H9 (cell line): ENCODE data around the gene KCNJ15. TPM values are rescaled to one million over a fixed set of nuclear protein-coding genes. Genes with fewer than 3 reads are reported as not detected.
A peak's percentile ranks its signal among the peaks of the same experiment; 100 is the strongest.

Experiments used
- DNase-seq: peaks from one replicate; pipeline ENCODE4 v3.0.0-alpha.2; 2017
- H2AFZ ChIP-seq: one replicate; pipeline ENCODE4 v1.6.1; 2013; ENCODE audit warnings: mild to moderate bottlenecking, low read length, control low read depth, moderate library complexity
- H2AK5ac ChIP-seq: 2 replicates; pipeline ENCODE4 v1.6.1; 2013; ENCODE audit warnings: low read length, control low read depth, mixed read lengths; ENCODE audit not compliant: insufficient read length
- H2BK120ac ChIP-seq: one replicate; pipeline ENCODE4 v1.6.1; 2013; ENCODE audit warnings: low read depth, mild to moderate bottlenecking, low read length, control low read depth, inconsistent platforms; ENCODE audit not compliant: poor library complexity, severe bottlenecking
- H2BK12ac ChIP-seq: 2 replicates; pipeline ENCODE4 v1.6.1; 2013; ENCODE audit warnings: low read length, control low read depth, mixed read lengths, low read depth; ENCODE audit not compliant: insufficient read length
- H2BK15ac ChIP-seq: 2 replicates; pipeline ENCODE4 v1.6.1; 2013; ENCODE audit warnings: low read depth, low read length, control low read depth
- H2BK20ac ChIP-seq: one replicate; pipeline ENCODE4 v1.6.1; 2013; ENCODE audit warnings: low read depth, mild to moderate bottlenecking, low read length, control low read depth, inconsistent platforms; ENCODE audit not compliant: poor library complexity, severe bottlenecking
- H2BK5ac ChIP-seq: 2 replicates; pipeline ENCODE4 v1.6.1; 2013; ENCODE audit warnings: low read length, control low read depth, mixed read lengths; ENCODE audit not compliant: insufficient read length
- H3K14ac ChIP-seq: 2 replicates; pipeline ENCODE4 v1.6.1; 2013; ENCODE audit warnings: low read length, control low read depth; ENCODE audit not compliant: insufficient read depth
- H3K18ac ChIP-seq: 2 replicates; pipeline ENCODE4 v1.6.1; 2013; ENCODE audit warnings: low read depth, mild to moderate bottlenecking, mixed read lengths, low read length, control low read depth; ENCODE audit not compliant: insufficient read length
- H3K23ac ChIP-seq: 2 replicates; pipeline ENCODE4 v1.6.1; 2013; ENCODE audit warnings: low read length, control low read depth, mixed read lengths, low read depth; ENCODE audit not compliant: insufficient read length
- H3K23me2 ChIP-seq: 2 replicates; pipeline ENCODE4 v1.6.1; 2013; ENCODE audit warnings: low read depth, mild to moderate bottlenecking, mixed read lengths, low read length, control low read depth; ENCODE audit not compliant: insufficient read length, poor library complexity, severe bottlenecking
- H3K27ac ChIP-seq: 2 replicates; pipeline ENCODE4 v1.5.1; 2013; ENCODE audit warnings: low read length, control low read depth, mixed read lengths, low read depth; ENCODE audit not compliant: insufficient read length
- H3K27me3 ChIP-seq: 2 replicates; pipeline ENCODE4 v1.6.1; 2013; ENCODE audit warnings: low read length, control low read depth, inconsistent platforms; ENCODE audit not compliant: insufficient read depth
- H3K4ac ChIP-seq: 2 replicates; pipeline ENCODE4 v1.6.1; 2013; ENCODE audit warnings: low read depth, mild to moderate bottlenecking, control low read depth, inconsistent platforms, low read length, moderate library complexity
- H3K4me1 ChIP-seq: 2 replicates; pipeline ENCODE4 v1.6.1; 2013; ENCODE audit warnings: low read length, control low read depth, inconsistent platforms; ENCODE audit not compliant: insufficient read depth
- H3K4me2 ChIP-seq: 2 replicates; pipeline ENCODE4 v1.6.1; 2013; ENCODE audit warnings: low read length, control low read depth, mixed read lengths; ENCODE audit not compliant: insufficient read length, insufficient read depth
- H3K56ac ChIP-seq: 2 replicates; pipeline ENCODE4 v1.6.1; 2013; ENCODE audit warnings: low read depth, mild to moderate bottlenecking, mixed read lengths, low read length, control low read depth; ENCODE audit not compliant: insufficient read length
- H3K79me1 ChIP-seq: 2 replicates; pipeline ENCODE4 v1.6.1; 2013; ENCODE audit warnings: low read depth, mild to moderate bottlenecking, moderate library complexity, low read length, control low read depth, inconsistent platforms; ENCODE audit not compliant: insufficient read depth, poor library complexity, severe bottlenecking
- H3K79me2 ChIP-seq: 2 replicates; pipeline ENCODE4 v1.6.1; 2013; ENCODE audit warnings: low read length, control low read depth, inconsistent platforms; ENCODE audit not compliant: insufficient read depth
- H3K9ac ChIP-seq: 2 replicates; pipeline ENCODE4 v1.6.1; 2013; ENCODE audit warnings: low read length, control low read depth, mixed read lengths; ENCODE audit not compliant: insufficient read length; ENCODE audit errors: extremely low read depth
- H3K9me3 ChIP-seq: one replicate; pipeline ENCODE4 v1.6.1; 2013; ENCODE audit warnings: low read depth, low read length, inconsistent platforms; ENCODE audit not compliant: control insufficient read depth
- H3T11ph ChIP-seq: one replicate; pipeline ENCODE4 v1.6.1; 2013; ENCODE audit warnings: mild to moderate bottlenecking, low read length, control low read depth, inconsistent platforms
- H4K20me1 ChIP-seq: one replicate; pipeline ENCODE4 v1.6.1; 2013; ENCODE audit not compliant: control insufficient read depth, insufficient read length, insufficient read depth
- H4K5ac ChIP-seq: 2 replicates; pipeline ENCODE4 v1.6.1; 2013; ENCODE audit warnings: low read depth, mild to moderate bottlenecking, mixed read lengths, low read length, control low read depth; ENCODE audit not compliant: insufficient read length
- H4K8ac ChIP-seq: replicated peaks from 2 replicates; pipeline ENCODE4 v1.6.1; 2013; ENCODE audit warnings: low read length, control low read depth, mixed read lengths, low read depth; ENCODE audit not compliant: insufficient read length
- H4K91ac ChIP-seq: 2 replicates; pipeline ENCODE4 v1.6.1; 2013; ENCODE audit warnings: low read depth, mild to moderate bottlenecking, moderate library complexity, mixed read lengths, low read length, control low read depth; ENCODE audit not compliant: insufficient read length
- H3K27ac Mint-ChIP-seq, 3 experiments: 2 replicates in 2 of 3; 3 replicates in 1 of 3; pipeline ENCODE4 v1.8.0; 2020 to 2021; ENCODE audit warnings: mixed read lengths in 3 of 3, mild to moderate bottlenecking in 1 of 3, moderate library complexity in 1 of 3
- H3K27me3 Mint-ChIP-seq: 2 replicates; pipeline ENCODE4 v1.8.0; 2021; ENCODE audit warnings: low read depth, mild to moderate bottlenecking, moderate library complexity, mixed read lengths
- H3K36me3 Mint-ChIP-seq, 3 experiments: 2 replicates in 2 of 3; 3 replicates in 1 of 3; pipeline ENCODE4 v1.8.0; 2020 to 2021; ENCODE audit warnings: low read depth in 3 of 3, mixed read lengths in 3 of 3; ENCODE audit not compliant: insufficient read depth in 1 of 3
- H3K4me1 Mint-ChIP-seq, 2 experiments: 2 replicates each; pipeline ENCODE4 v1.8.0; 2020; ENCODE audit warnings: mixed read lengths in 2 of 2
- H3K4me3 Mint-ChIP-seq, 2 experiments: 2 replicates in 1 of 2; 3 replicates in 1 of 2; pipeline ENCODE4 v1.8.0; 2020 to 2021; ENCODE audit warnings: mild to moderate bottlenecking in 2 of 2, mixed read lengths in 2 of 2, moderate library complexity in 1 of 2
- H3K9me3 Mint-ChIP-seq, 2 experiments: 2 replicates in 1 of 2; 3 replicates in 1 of 2; pipeline ENCODE4 v1.8.0; 2020; ENCODE audit warnings: mild to moderate bottlenecking in 2 of 2, mixed read lengths in 2 of 2, moderate library complexity in 1 of 2
- CTCF ChIP-seq: fragments of 200-600 bp; sonication (generic); conservative IDR thresholded peaks from 3 replicates; pipeline ENCODE4 v1.8.0; 2021; ENCODE audit warnings: antibody characterized with exemption, mild to moderate bottlenecking
- WGBS: extraction: QIAGEN DNeasy Blood & Tissue Kit; methylation state at CpG from one replicate; pipeline ENCODE4 v1.1.7; 2013; ENCODE audit warnings: missing lambda C conversion rate, low lambda C conversion rate, mixed read lengths; ENCODE audit not compliant: insufficient read length; ENCODE audit errors: extremely low coverage; 5-methylcytosine and 5-hydroxymethylcytosine counted together
- total RNA-seq: library from RNA; stranded (reverse); gene quantifications from 2 replicates; pipeline ENCODE4 v1.2.1, GENCODE V29; 2021

Gene KCNJ15
- total RNA-seq, 1 experiment from 2014 or later, result not detected

- Histone ChIP-seq H3K56ac (no peak overlapping the region), H4K5ac (no peak overlapping the region), H3T11ph (no peak overlapping the region), H2BK20ac (no peak overlapping the region), H4K91ac (no peak overlapping the region), H2BK15ac (no peak overlapping the region), H3K18ac (no peak overlapping the region), H4K20me1 (no peaks in the 10 kb centered on the region), H3K23ac (no peak overlapping the region), H3K79me2 (no peaks in the 10 kb centered on the region), H3K23me2 (no peaks in the 10 kb centered on the region), H3K4me1 (peaks cover 3% of the 10 kb centered on the region; the same call in 1 of the 2 replicates), H3K79me1 (no peaks in the 10 kb centered on the region), H3K27me3 (no peaks in the 10 kb centered on the region), H3K4ac (no peak overlapping the region), H3K4me2 (no peak overlapping the region), H3K27ac (no peak overlapping the region), H2BK120ac (no peak overlapping the region), H2AK5ac (no peak overlapping the region), H3K9ac (no peak overlapping the region), H2AFZ (no peak overlapping the region), H3K14ac (no peak overlapping the region), H3K9me3 (no peaks in the 10 kb centered on the region), H4K8ac (no peak overlapping the region), H2BK12ac (no peak overlapping the region), H2BK5ac (no peak overlapping the region)
- Mint-ChIP-seq H3K9me3 (no peaks in the 10 kb centered on the region), H3K27ac (peak overlapping the region in 2 of 3 experiments; percentile 41 to 68; a peak in 3 of 7 replicates), H3K27me3 (no peaks in the 10 kb centered on the region; the same call in none of the 2 replicates), H3K4me3 (no peak overlapping the region; a peak in 1 of 5 replicates), H3K36me3 (peaks cover 0 to 2% (median 0%) of the 10 kb centered on the region in 3 experiments; a peak in 1 of 7 replicates), H3K4me1 (peaks cover 14 to 20% of the 10 kb centered on the region in 2 experiments)
- no peak for TF ChIP-seq CTCF
- no CpG with 5 or more reads among the region's 15 CpGs for WGBS
- no peak for DNase-seq
Observed at GRCh38 chr21:38301321-38302214, 44.8 kb downstream of the KCNJ15 start.
